ENCODE measurements around the gene RPUSD2. TPM values are rescaled to one million over a fixed set of nuclear protein-coding genes. Genes with fewer than 3 reads are reported as not detected.

Gene RPUSD2
- total RNA-seq, 1 experiment from 2014 or later = 17.5 TPM

- no peak overlapping the region for H3K27ac ChIP-seq (ENCODE audit: low read length)
- POLR2A ChIA-PET = no interaction called here
These were observed 15.0 kb upstream of the RPUSD2 start for GRCh38 chr15:40554161-40554525.

GRCh38 chr15:40555876-40556275, 13.2 kb upstream of the RPUSD2 start:
- Histone ChIP-seq H3K36me3 (ENCODE audit: control insufficient read depth, insufficient read depth, low read length) (peaks cover 9% of the 10 kb centered on the region; the same call in 1 of the 2 replicates), H3K4me1 (ENCODE audit: control insufficient read depth, insufficient read depth, low read length) (no peaks in the 10 kb centered on the region), H3K4me3 (ENCODE audit: low read depth in 2 of 2, low read length in 2 of 2) (no peak overlapping the region), H3K27me3 (ENCODE audit: control insufficient read depth, insufficient read depth, low read length) (no peaks in the 10 kb centered on the region), H3K27ac (ENCODE audit: low read length) (no peak overlapping the region), H3K9me3 (ENCODE audit: control insufficient read depth, insufficient read depth, low read depth, low read length) (no peaks in the 10 kb centered on the region)
- ATAC-seq (no peak), DNase-seq (ENCODE audit: low read depth, low spot score) (no peak)
- TF ChIP-seq CTCF (IDR thresholded peaks at IDR 0.05) = no peak
- TF ChIP-seq REST (IDR thresholded peaks at IDR 0.05; ENCODE audit: insufficient read depth in 1 of 2, low read depth in 2 of 2, low read length in 1 of 2) = no peak
- no peak for TF ChIP-seq TCF7L2 (IDR thresholded peaks at IDR 0.05; ENCODE audit: low read depth, low read length)
- no peak for TF ChIP-seq SIN3A (IDR thresholded peaks at IDR 0.05; ENCODE audit: borderline replicate concordance, insufficient read depth, low read depth, low read length)
- no peak for TF ChIP-seq POLR2AphosphoS5 (IDR thresholded peaks at IDR 0.05; ENCODE audit: low read depth, low read length)
- ChIA-PET POLR2A (interaction anchor here (0.6 kb wide), 1 partner anchor 114 kb away, joined by 5 read pairs; no protein-coding TSS in a partner anchor), CTCF (no interaction called here)
- in situ Hi-C loops (cut with HindIII; ENCODE audit: low pct_unique_long_range_greater_than_20kb, low sequenced_read_pairs) (no loop called here), intact Hi-C loops (cut with micrococcal nuclease; ENCODE audit: unreplicated experiment) (no loop called here)
- BruUV-seq (replicated peaks) = no TSS peak

More at GRCh38 chr15:40554161-40554525, 15.0 kb upstream of the RPUSD2 start:
- intact Hi-C loops (cut with micrococcal nuclease; ENCODE audit: unreplicated experiment) (no loop called here), in situ Hi-C loops (cut with HindIII; ENCODE audit: low pct_unique_long_range_greater_than_20kb, low sequenced_read_pairs) (no loop called here)
- no peak for TF ChIP-seq POLR2AphosphoS5 (IDR thresholded peaks at IDR 0.05; ENCODE audit: low read depth, low read length)
- no peak for TF ChIP-seq REST (IDR thresholded peaks at IDR 0.05; ENCODE audit: insufficient read depth in 1 of 2, low read depth in 2 of 2, low read length in 1 of 2)
- TF ChIP-seq SIN3A (IDR thresholded peaks at IDR 0.05; ENCODE audit: borderline replicate concordance, insufficient read depth, low read depth, low read length) = no peak
- no peak for TF ChIP-seq TCF7L2 (IDR thresholded peaks at IDR 0.05; ENCODE audit: low read depth, low read length)
- TF ChIP-seq CTCF (IDR thresholded peaks at IDR 0.05) = no peak
- Histone ChIP-seq H3K27me3 (ENCODE audit: control insufficient read depth, insufficient read depth, low read length) (no peaks in the 10 kb centered on the region), H3K4me3 (ENCODE audit: low read depth in 2 of 2, low read length in 2 of 2) (no peak overlapping the region), H3K36me3 (ENCODE audit: control insufficient read depth, insufficient read depth, low read length) (peaks cover 9% of the 10 kb centered on the region; the same call in 1 of the 2 replicates), H3K9me3 (ENCODE audit: control insufficient read depth, insufficient read depth, low read depth, low read length) (no peaks in the 10 kb centered on the region), H3K4me1 (ENCODE audit: control insufficient read depth, insufficient read depth, low read length) (no peaks in the 10 kb centered on the region)
- BruUV-seq (replicated peaks) = no TSS peak
- CTCF ChIA-PET = no interaction called here
- DNase-seq (ENCODE audit: low read depth, low spot score) (no peak), ATAC-seq (no peak)
